Vagina (tissue), 2 donors: ENCODE measurements around the gene B3GNT2.

Experiments used
- CTCF ChIP-seq, 3 experiments: fragments of 450-650 bp in 2 of 3; fragments of 200-600 bp in 1 of 3; sonication (generic) in 1 of 3; IDR thresholded peaks; one replicate each; pipeline ENCODE4 v1.5.1; 2017 to 2019; ENCODE audit warnings: antibody characterized with exemption in 3 of 3, mild to moderate bottlenecking in 2 of 3, moderate library complexity in 2 of 3
- POLR2A ChIP-seq, 2 donors: fragments of 450-650 bp; IDR thresholded peaks; one replicate each; pipeline ENCODE4 v1.6.1; 2017; ENCODE audit warnings: antibody characterized with exemption in 2 of 2, mild to moderate bottlenecking in 2 of 2, moderate library complexity in 2 of 2
- POLR2AphosphoS5 ChIP-seq, 2 donors: sonication (generic); formaldehyde crosslinking; IDR thresholded peaks; one replicate each; pipeline ENCODE4 v1.9.0; 2017; ENCODE audit warnings: antibody characterized with exemption in 2 of 2, mild to moderate bottlenecking in 2 of 2, low read depth in 1 of 2; ENCODE audit not compliant: insufficient read depth in 1 of 2

- TF ChIP-seq CTCF (IDR thresholded peaks at IDR 0.05) (no peak), POLR2A (IDR thresholded peaks at IDR 0.05) (no peak), POLR2AphosphoS5 (IDR thresholded peaks at IDR 0.05; ENCODE audit: insufficient read depth in 1 of 2, low read depth in 1 of 2) (no peak)
Observed at GRCh38 chr2:62229082-62229605, 33.2 kb downstream of the B3GNT2 start.
